ENCODE measurements around the gene TRMT2A. TPM values are rescaled to one million over a fixed set of nuclear protein-coding genes. Genes with fewer than 3 reads are reported as not detected.
A peak's percentile ranks its signal among the peaks of the same experiment; 100 is the strongest.

The TRMT2A gene
- total and polyA plus RNA-seq, 2 of the 8 experiments (the other 6 are each of a cell fraction or from before 2014, with no cell fraction given): 44.9 to 50.3 TPM

DNA sequence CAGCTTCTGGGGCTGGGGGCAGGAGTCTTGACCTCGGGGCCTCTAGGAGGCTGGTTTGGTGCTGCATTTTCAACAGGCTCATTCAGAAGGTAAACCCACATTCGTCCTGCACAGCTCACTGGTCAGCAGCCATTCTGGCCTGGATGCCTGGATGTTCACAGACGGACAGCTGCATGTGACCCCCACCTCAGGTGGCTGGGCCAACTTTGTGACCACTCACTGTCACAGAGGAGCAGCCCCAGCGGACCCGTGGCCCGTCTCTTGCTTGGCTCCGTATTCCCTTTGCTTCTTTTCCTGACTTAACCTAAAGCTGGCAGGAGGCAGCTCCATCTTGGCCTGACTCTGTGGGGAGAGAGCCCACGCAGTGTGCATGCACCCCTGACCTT, 28.8 kb downstream of the TRMT2A start:
- Histone ChIP-seq H3K79me2 (ENCODE audit: control insufficient read depth in 1 of 2, insufficient read depth in 2 of 2, low read length in 2 of 2) (peaks cover 9 to 41% of the 10 kb centered on the region in 2 experiments), H3K23ac (ENCODE audit: insufficient read length) (no peak overlapping the region), H3K4me1 (replicated peaks in 1 of 4; ENCODE audit: control insufficient read depth in 3 of 4, insufficient read depth in 4 of 4, low read length in 3 of 4) (peaks cover 0 to 2% (median 0%) of the 10 kb centered on the region in 4 experiments; a peak in 1 of 7 replicates), H2BK120ac (replicated peaks; ENCODE audit: low read depth, low read length) (no peak overlapping the region), H3K9me3 (ENCODE audit: insufficient read depth in 2 of 2, low read depth in 1 of 2, low read length in 1 of 2) (no peaks in the 10 kb centered on the region; a peak in 1 of 4 replicates), H3K18ac (ENCODE audit: extremely low read depth, low read length) (no peak overlapping the region), H3K4me3 (ENCODE audit: extremely low read depth in 1 of 4, insufficient read depth in 2 of 4, low read depth in 3 of 4, low read length in 4 of 4) (no peak overlapping the region), H4K8ac (ENCODE audit: extremely low read depth, insufficient read depth, low read length) (peak overlapping the region; percentile 58; the same call in 1 of the 2 replicates), H2AFZ (ENCODE audit: low read length) (no peak overlapping the region), H3K27me3 (replicated peaks in 1 of 4; ENCODE audit: control insufficient read depth in 3 of 4, extremely low read depth in 1 of 4, insufficient read depth in 3 of 4, low read length in 3 of 4) (no peaks in the 10 kb centered on the region), H4K5ac (ENCODE audit: insufficient read length, low read depth, low read length) (no peak overlapping the region), H3K4me2 (ENCODE audit: insufficient read depth in 1 of 2, low read depth in 2 of 2, low read length in 2 of 2) (no peak overlapping the region), H2BK20ac (ENCODE audit: low read length) (no peak overlapping the region), H3K4ac (replicated peaks; ENCODE audit: insufficient read length, low read depth, low read length) (no peak overlapping the region), H2BK12ac (ENCODE audit: low read depth, low read length) (no peak overlapping the region), H3K23me2 (ENCODE audit: low read depth, low read length) (no peaks in the 10 kb centered on the region), H2AK5ac (ENCODE audit: low read depth, low read length) (no peak overlapping the region), H3K14ac (ENCODE audit: insufficient read length) (no peak overlapping the region), H2BK15ac (ENCODE audit: low read length) (no peak overlapping the region), H3K79me1 (ENCODE audit: low read depth, low read length) (peaks cover 27% of the 10 kb centered on the region), H4K91ac (replicated peaks; ENCODE audit: insufficient read length, low read length) (no peak overlapping the region), H2BK5ac (ENCODE audit: low read depth, low read length) (no peak overlapping the region), H3K9ac (replicated peaks in 1 of 4; ENCODE audit: extremely low read depth in 1 of 4, low read depth in 3 of 4, low read length in 3 of 4) (no peak overlapping the region), H4K20me1 (replicated peaks in 1 of 2; ENCODE audit: control insufficient read depth in 1 of 2, insufficient read depth in 2 of 2, low read length in 2 of 2) (peaks cover 30 to 55% of the 10 kb centered on the region in 2 experiments), H3K27ac (ENCODE audit: low read depth, low read length) (no peak overlapping the region), H3K56ac (replicated peaks; ENCODE audit: insufficient read length, low read depth, low read length) (no peak overlapping the region), H3K36me3 (ENCODE audit: control insufficient read depth in 2 of 4, insufficient read depth in 4 of 4, low read length in 3 of 4) (peaks cover 65 to 76% (median 72%) of the 10 kb centered on the region in 4 experiments)
- FAIRE-seq: no peak
- CTCF ChIA-PET (ENCODE audit: partially characterized antibody): interaction anchor here (0.6 to 4.3 kb wide), 7 partner anchors 18 to 311 kb away, joined by 3 to 18 read pairs (median 3); no protein-coding TSS in a partner anchor
- POLR2A ChIA-PET (ENCODE audit: partially characterized antibody): interaction anchor here (1.1 to 29.4 kb wide), 4 partner anchors 8 to 23 kb away, joined by 3 to 598 read pairs (median 9); partner anchors contain the start of genes DGCR8, RANBP1 and TRMT2A
- TF ChIP-seq SP4 (IDR thresholded peaks at IDR 0.05; ENCODE audit: low read length) (no peak), HDAC6 (IDR thresholded peaks at IDR 0.05; ENCODE audit: low read depth, low read length) (no peak), POLR2AphosphoS5 (IDR thresholded peaks at IDR 0.05; ENCODE audit: low read depth, low read length) (peak; percentile 51; the same call in 1 of the 2 replicates)
- 92% methylated on average over 8 of the region's 8 CpGs; no CpG with 5 or more reads in 1 of the 2 experiments for WGBS, 2 experiments (ENCODE audit: extremely low coverage in 1 of 2, insufficient coverage in 1 of 2, insufficient read length in 1 of 2, insufficient replicate concordance in 2 of 2, low coverage in 1 of 2, low lambda C conversion rate in 2 of 2, missing lambda C conversion rate in 1 of 2)
- DNase-seq (ENCODE audit: low read depth in 1 of 2, low spot score in 2 of 2): no peak
